GM12878 (cell line): ENCODE results near the gene CNN2. TPM values are rescaled to one million over a fixed set of nuclear protein-coding genes. Genes with fewer than 3 reads are reported as not detected.

Experiments used
- BCL11A ChIP-seq: IDR thresholded peaks from 2 replicates; pipeline ENCODE4 v1.6.1; 2011; ENCODE audit warnings: low read depth, low read length
- BRCA1 ChIP-seq: IDR thresholded peaks from 2 replicates; pipeline ENCODE4 v1.6.1; 2011; ENCODE audit warnings: low read depth, low read length, improper control_type of control experiment
- CBX3 ChIP-seq: fragments of 200-600 bp; sonication (generic); IDR thresholded peaks from 2 replicates; pipeline ENCODE4 v1.6.1; 2016; ENCODE audit warnings: low read depth, borderline replicate concordance
- FOXK2 ChIP-seq: fragments of 450-650 bp; IDR thresholded peaks from 2 replicates; pipeline ENCODE4 v1.6.1; 2017; ENCODE audit warnings: mild to moderate bottlenecking, moderate library complexity
- GATAD2B ChIP-seq: fragments of 450-650 bp; conservative IDR thresholded peaks from 2 replicates; pipeline ENCODE4 v1.6.1; 2017; ENCODE audit warnings: low read depth, mild to moderate bottlenecking, moderate library complexity
- HDGF ChIP-seq: fragments of 450-650 bp; IDR thresholded peaks from 2 replicates; pipeline ENCODE4 v1.6.1; 2016; ENCODE audit warnings: antibody characterized with exemption
- IKZF2 ChIP-seq, 2 experiments: fragments of 450-650 bp; IDR thresholded peaks; 2 replicates each; pipeline ENCODE4 v1.6.1; 2017; ENCODE audit warnings: mild to moderate bottlenecking in 2 of 2, moderate library complexity in 2 of 2
- MTA2 ChIP-seq: fragments of 450-650 bp; IDR thresholded peaks from 2 replicates; pipeline ENCODE4 v1.6.1; 2016; ENCODE audit warnings: low read depth, mild to moderate bottlenecking, moderate library complexity
- MTA3 ChIP-seq: IDR thresholded peaks from 2 replicates; pipeline ENCODE4 v1.6.1; 2012; ENCODE audit warnings: low read length, inconsistent platforms, borderline replicate concordance
- MYC ChIP-seq: IDR thresholded peaks from 2 replicates; pipeline ENCODE4 v1.6.1; 2011; ENCODE audit warnings: mild to moderate bottlenecking, low read length, moderate library complexity, inconsistent platforms; ENCODE audit not compliant: insufficient read depth, insufficient replicate concordance, insufficient read length, severe bottlenecking
- NBN ChIP-seq: fragments of 450-650 bp; IDR thresholded peaks from 2 replicates; pipeline ENCODE4 v1.6.1; 2016
- NR2C2 ChIP-seq: IDR thresholded peaks from 2 replicates; pipeline ENCODE4 v1.6.1; 2011; ENCODE audit warnings: borderline replicate concordance, low read depth; ENCODE audit not compliant: control insufficient read depth, insufficient read length
- POLR2A ChIP-seq: IDR thresholded peaks from 2 replicates; pipeline ENCODE4 v1.6.1; 2011; ENCODE audit warnings: low read depth, mild to moderate bottlenecking, low read length
- POU2F2 ChIP-seq: IDR thresholded peaks from 3 replicates; pipeline ENCODE4 v1.6.1; 2011; ENCODE audit warnings: low read depth, mild to moderate bottlenecking, low read length, borderline replicate concordance
- RB1 ChIP-seq: fragments of 450-650 bp; formaldehyde crosslinking; IDR thresholded peaks from 2 replicates; pipeline ENCODE4 v1.6.1; 2017; ENCODE audit warnings: mild to moderate bottlenecking, borderline replicate concordance
- SIX5 ChIP-seq: IDR thresholded peaks from 2 replicates; pipeline ENCODE4 v1.6.1; 2011; ENCODE audit warnings: mild to moderate bottlenecking, low read depth, low read length, moderate library complexity; ENCODE audit not compliant: severe bottlenecking
- SMC3 ChIP-seq: IDR thresholded peaks from 2 replicates; pipeline ENCODE4 v1.6.1; 2011; ENCODE audit warnings: low read length, improper control_type of control experiment, borderline replicate concordance
- SRF ChIP-seq, 2 experiments: IDR thresholded peaks; 2 replicates each; pipeline ENCODE4 v1.6.1; 2011; ENCODE audit warnings: low read depth in 2 of 2, low read length in 2 of 2, mild to moderate bottlenecking in 1 of 2, moderate library complexity in 1 of 2
- TCF3 ChIP-seq: IDR thresholded peaks from 2 replicates; pipeline ENCODE4 v1.6.1; 2012; ENCODE audit warnings: low read depth, mild to moderate bottlenecking, low read length, borderline replicate concordance; ENCODE audit not compliant: insufficient read depth
- ZBTB11 ChIP-seq: fragments of 450-650 bp; formaldehyde crosslinking; IDR thresholded peaks from 2 replicates; pipeline ENCODE4 v1.5.0; 2022; ENCODE audit warnings: mild to moderate bottlenecking, missing genetic modification characterization
- ZZZ3 ChIP-seq: IDR thresholded peaks from 2 replicates; pipeline ENCODE4 v1.6.1; 2011; ENCODE audit warnings: low read depth; ENCODE audit not compliant: control insufficient read depth, insufficient read length
- polyA plus RNA-seq, 11 experiments: library from polyadenylated mRNA; depleted of rRNA in 4 of 11; unstranded in 6 of 11; stranded (reverse) in 5 of 11; fragments of >200 nt; fragmentation: Nextera tagmentation in 4 of 11; fragmentation: Illumina TruSeq in 1 of 11; extraction: Ambion mirVana in 4 of 11; extraction: Trizol in 1 of 11; gene quantifications; 1 replicate in 1 of 11; 2 replicates in 10 of 11; pipeline versions ENCODE4 v1.2.1 to v1.2.3, GENCODE V29; 2011 to 2016; ENCODE audit warnings: inconsistent platforms in 2 of 11, missing spikeins in 2 of 11, low read depth in 1 of 11
- total RNA-seq, 4 experiments: library from RNA; depleted of rRNA in 3 of 4; stranded (reverse); fragments of >200 nt in 3 of 4; fragmentation: Illumina TruSeq in 1 of 4; extraction: Trizol in 1 of 4; gene quantifications; 2 replicates each; pipeline versions ENCODE4 v1.2.1 to v1.2.3, GENCODE V29; 2013 to 2021
- TF ChIP-seq, protein P1 (sequence below): fragments of 450-650 bp; IDR thresholded peaks from 2 replicates; pipeline ENCODE4 v1.6.1; 2017; ENCODE audit warnings: mild to moderate bottlenecking, moderate library complexity
- TF ChIP-seq, protein P2 (sequence below): IDR thresholded peaks from 2 replicates; pipeline ENCODE4 v1.6.1; 2011; ENCODE audit warnings: borderline replicate concordance, low read depth, mild to moderate bottlenecking, moderate library complexity, mixed read lengths, low read length; ENCODE audit not compliant: insufficient read depth; ENCODE audit errors: extremely low read length

CNN2 gene
- total and polyA plus RNA-seq, 10 of the 15 experiments (the other 5 are each of a cell fraction or from before 2014, with no cell fraction given): 34.7 to 311 (median 172) TPM

DNA sequence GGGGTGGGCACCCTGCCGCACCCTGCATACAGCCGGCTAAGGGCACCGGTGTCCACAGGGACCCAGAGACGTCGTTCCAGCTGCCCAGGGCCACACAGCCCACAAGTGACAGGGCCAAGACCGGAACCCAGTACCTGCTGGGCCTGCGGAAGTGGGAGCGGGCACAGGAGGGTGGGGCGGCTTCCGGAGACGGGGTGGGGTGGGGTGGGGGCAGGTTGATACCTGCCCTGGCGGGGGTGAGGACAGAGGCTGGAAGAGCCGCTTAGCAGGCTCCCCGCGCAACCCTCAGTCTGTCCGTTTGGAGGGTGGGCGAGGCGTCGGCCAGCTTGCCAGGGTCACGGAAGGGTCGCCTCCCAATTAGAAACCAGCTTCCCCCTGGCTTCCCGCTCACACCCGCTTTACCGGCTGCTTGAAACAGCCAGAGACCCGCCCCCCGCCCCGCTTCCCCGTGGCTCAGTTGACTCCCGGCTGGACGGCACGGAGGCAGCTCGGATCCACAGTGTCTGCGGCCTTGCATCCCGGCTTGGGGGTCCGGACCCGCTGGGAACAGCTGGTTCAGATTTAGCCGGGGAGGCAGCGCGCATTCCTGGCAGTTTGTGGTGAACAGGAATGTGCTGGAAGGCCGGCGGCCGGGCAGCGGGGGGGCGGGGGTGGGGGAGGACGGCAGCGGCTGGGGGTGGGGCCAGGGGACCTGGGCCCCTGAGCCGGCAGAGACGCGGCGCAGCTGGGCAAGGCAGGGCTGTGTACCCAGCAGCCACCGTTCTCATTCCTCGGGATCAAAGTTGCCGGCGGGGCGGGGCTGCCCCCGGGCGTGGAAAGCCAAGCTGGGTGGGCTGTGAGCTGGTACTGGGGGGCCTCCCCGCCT is 1.9 kb downstream of the CNN2 start (continued):
- TF ChIP-seq BRCA1 (no peak), SRF (IDR thresholded peaks at IDR 0.05; ENCODE audit: low read depth in 2 of 2, low read length in 2 of 2) (no peak), SMC3 (no peak), POU2F2 (0 out of 3 replicates have a peak, but pooled peaks have one; percentile 43), MYC (no peak), HDGF (no peak), SIX5 (no peak), FOXK2 (no peak), RB1 (no peak), ZZZ3 (no peak), GATAD2B (no peak), NBN (no peak), CBX3 (no peak), ZBTB11 (CRISPR knock-in tag) (peak; percentile 48; the same call in 1 of the 2 replicates), NR2C2 (no peak), MTA2 (no peak), BCL11A (no peak), MTA3 (no peak), IKZF2 (IDR thresholded peaks at IDR 0.05) (peak; percentile 12 to 66; a peak in 1 of 4 replicates), POLR2A (peak; percentile 65; the same call in 1 of the 2 replicates), TCF3 (no peak)
- TF ChIP-seq, protein P1, sequence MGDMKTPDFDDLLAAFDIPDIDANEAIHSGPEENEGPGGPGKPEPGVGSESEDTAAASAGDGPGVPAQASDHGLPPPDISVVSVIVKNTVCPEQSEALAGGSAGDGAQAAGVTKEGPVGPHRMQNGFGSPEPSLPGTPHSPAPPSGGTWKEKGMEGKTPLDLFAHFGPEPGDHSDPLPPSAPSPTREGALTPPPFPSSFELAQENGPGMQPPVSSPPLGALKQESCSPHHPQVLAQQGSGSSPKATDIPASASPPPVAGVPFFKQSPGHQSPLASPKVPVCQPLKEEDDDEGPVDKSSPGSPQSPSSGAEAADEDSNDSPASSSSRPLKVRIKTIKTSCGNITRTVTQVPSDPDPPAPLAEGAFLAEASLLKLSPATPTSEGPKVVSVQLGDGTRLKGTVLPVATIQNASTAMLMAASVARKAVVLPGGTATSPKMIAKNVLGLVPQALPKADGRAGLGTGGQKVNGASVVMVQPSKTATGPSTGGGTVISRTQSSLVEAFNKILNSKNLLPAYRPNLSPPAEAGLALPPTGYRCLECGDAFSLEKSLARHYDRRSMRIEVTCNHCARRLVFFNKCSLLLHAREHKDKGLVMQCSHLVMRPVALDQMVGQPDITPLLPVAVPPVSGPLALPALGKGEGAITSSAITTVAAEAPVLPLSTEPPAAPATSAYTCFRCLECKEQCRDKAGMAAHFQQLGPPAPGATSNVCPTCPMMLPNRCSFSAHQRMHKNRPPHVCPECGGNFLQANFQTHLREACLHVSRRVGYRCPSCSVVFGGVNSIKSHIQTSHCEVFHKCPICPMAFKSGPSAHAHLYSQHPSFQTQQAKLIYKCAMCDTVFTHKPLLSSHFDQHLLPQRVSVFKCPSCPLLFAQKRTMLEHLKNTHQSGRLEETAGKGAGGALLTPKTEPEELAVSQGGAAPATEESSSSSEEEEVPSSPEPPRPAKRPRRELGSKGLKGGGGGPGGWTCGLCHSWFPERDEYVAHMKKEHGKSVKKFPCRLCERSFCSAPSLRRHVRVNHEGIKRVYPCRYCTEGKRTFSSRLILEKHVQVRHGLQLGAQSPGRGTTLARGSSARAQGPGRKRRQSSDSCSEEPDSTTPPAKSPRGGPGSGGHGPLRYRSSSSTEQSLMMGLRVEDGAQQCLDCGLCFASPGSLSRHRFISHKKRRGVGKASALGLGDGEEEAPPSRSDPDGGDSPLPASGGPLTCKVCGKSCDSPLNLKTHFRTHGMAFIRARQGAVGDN: no peak
- TF ChIP-seq, protein P2, sequence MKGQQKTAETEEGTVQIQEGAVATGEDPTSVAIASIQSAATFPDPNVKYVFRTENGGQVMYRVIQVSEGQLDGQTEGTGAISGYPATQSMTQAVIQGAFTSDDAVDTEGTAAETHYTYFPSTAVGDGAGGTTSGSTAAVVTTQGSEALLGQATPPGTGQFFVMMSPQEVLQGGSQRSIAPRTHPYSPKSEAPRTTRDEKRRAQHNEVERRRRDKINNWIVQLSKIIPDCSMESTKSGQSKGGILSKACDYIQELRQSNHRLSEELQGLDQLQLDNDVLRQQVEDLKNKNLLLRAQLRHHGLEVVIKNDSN: no peak
